C1 segment of cervical spinal cord (tissue), 14 donors: ENCODE measurements around the gene ERC2.
"Not testable (repeated sequence)": the region's sequence is repeated elsewhere in the genome, so short reads cannot be mapped to it uniquely, and the experiment has no call there.

ENCODE experiments used
- DNase-seq, 14 donors: peaks; one replicate each; lab custom pipeline; 2025; lab: John Stamatoyannopoulos, UW

ERC2 gene

GRCh38 chr3:56066405-56066804 is 401.9 kb downstream of the ERC2 start:
- DNase-seq = not testable (repeated sequence)

- DNase-seq = no peak
Observed at GRCh38 chr3:56064684-56065083, 403.6 kb downstream of the ERC2 start.

DNA sequence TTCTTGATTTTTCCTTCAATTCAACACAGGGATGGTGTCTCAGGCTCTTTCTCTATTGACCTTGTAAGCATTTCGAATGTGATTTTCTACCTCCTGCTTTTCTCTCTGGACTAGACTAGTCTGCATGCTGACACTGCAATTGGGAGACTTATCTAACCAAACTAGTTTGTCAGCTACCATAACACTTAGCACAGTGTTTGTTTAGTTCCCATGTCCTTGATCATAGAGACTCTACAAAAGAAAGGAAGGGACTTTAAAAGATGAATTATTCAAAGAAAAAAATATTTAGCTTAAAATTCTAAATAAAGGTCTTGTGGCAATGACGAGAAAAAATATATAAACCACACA is 407.0 kb downstream of the ERC2 start:
- no peak for DNase-seq

- DNase-seq = no peak
Observed at GRCh38 chr3:56060521-56061278, 407.6 kb downstream of the ERC2 start.

DNA sequence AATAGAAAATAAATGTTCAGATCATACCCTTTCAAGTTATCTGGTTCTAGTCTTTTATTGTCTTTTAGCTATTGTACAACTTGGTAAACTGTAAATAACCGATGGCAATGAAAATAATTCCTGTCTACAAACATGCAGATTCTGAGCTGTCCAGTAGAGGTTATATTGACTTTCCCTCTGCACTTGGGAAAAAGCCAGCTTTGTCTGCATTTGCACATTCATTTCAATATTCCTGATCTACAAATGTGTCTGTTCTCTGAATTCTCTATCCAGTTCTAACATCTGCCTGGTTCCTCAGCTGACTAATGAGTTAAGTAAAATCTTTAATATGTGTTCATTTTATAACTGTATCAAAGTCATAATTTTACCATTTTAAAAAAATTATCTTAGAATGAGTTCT is 408.5 kb downstream of the ERC2 start:
- DNase-seq = no peak

DNA sequence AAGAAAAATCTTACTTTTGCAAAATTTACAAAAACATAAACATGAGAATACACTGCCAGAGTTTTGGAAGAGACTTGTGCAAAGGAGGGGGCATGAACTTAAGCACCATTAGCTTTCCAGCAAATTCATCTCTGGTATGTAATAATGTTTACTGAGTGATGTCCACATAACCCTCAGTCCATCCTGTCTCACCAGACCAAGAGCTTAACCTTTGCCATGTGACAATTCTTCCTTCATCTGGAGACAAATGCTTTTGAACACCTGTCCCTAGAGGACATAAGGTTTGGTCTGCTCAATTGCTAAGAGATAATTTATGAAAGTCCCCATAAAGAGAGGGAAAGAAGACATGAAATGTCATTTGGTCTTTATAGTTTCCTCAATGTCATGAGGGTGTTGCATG is 412.3 kb downstream of the ERC2 start:
- no peak for DNase-seq

DNA sequence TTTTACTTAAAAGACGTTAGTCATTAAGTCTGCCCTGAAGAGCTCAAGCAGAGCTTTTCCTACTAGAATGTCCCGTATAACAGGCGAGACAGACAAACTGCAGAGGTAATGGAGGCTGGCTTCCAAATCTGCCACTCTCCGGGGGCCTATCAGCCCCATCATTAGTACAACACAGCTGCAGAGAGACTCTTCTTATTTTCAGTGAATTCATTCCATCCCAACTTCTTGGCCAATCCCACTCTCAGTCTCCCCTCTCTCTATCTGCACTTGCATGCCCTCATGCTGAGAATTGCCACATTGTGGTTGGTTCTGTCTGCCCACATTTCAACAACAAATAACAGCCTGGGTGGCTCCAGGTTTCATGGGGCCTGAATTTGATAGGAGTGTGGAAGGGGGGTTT is 412.7 kb downstream of the ERC2 start:
- no peak for DNase-seq

DNA sequence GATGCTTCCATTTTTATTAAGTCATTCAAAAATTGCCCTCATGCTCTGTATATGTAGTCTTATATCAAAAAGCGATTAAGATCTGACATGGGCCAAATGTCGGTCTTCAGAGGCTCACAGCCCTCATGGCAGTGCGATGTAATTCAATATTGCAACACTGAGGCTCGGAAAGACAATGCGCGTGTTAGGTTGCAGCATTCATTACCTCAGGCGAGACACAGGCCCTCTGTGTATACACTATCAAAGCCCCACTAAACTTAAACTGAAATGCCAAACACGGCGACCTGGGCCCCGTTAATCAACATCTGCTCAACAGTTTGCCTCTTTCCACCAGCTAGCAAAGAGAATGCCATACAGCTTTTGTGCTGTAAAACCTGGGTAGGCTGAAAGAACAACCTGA is 413.4 kb downstream of the ERC2 start:
- DNase-seq = no peak

GRCh38 chr3:56053727-56054126 is 414.5 kb downstream of the ERC2 start:
- DNase-seq = no peak

DNA sequence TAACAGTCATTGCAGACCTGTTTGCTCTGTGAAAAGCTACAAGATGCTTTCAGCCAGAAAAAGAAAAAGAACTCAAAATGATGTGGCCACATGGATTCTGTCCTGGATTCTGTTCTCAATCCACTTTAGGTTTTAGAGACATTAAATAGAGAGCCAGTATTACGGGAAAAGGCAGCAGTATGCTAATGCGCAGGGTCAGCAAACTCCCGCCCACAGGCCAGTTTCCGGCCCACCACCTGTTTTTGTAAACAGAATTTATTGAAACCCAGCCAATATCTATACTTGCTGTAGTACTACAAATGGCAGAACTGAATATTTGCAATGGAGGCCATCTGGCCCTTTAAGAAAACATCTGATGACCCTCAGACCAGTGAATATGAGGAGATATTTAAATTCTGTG is 416.1 kb downstream of the ERC2 start:
- DNase-seq = no peak

DNA sequence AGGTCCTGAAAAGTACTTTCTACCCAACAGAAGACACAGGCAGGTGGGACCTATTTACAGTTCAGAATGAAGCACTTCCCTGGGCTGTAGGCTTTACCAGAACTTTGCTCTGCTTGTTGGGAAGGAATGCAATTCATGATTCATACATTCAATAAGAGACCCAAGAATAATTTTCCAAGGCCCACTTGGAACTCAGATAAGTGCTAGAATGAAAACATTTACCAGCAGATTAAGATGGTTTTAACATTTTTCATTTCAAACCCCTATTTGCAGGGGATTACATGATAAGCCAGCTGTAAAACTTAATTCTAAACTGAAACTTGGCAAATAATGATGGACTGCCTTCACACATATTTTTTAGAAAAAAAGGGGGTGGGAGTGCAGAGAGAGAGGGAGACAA is 417.2 kb downstream of the ERC2 start:
- no peak for DNase-seq

- DNase-seq = no peak
Observed at GRCh38 chr3:56048946-56049345, 419.3 kb downstream of the ERC2 start.

DNA sequence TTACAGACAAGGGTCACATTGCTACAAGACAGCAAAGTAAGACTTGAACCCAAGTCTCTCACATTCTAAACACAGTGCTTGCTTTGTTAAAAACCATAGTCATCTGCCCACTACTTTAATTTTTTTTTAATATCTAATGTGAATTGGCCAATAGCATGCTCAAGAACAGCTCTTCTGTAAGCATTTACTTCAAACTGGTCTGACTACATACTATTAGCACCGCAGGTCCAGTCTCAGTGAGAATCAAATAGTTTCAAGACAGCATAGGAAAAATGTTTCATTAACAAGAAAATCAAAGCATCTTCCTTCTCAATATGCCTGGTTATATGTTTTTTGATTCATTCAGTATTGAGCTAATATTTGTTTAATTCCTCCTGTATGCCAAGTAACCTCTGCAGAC is 419.9 kb downstream of the ERC2 start:
- no peak for DNase-seq

DNA sequence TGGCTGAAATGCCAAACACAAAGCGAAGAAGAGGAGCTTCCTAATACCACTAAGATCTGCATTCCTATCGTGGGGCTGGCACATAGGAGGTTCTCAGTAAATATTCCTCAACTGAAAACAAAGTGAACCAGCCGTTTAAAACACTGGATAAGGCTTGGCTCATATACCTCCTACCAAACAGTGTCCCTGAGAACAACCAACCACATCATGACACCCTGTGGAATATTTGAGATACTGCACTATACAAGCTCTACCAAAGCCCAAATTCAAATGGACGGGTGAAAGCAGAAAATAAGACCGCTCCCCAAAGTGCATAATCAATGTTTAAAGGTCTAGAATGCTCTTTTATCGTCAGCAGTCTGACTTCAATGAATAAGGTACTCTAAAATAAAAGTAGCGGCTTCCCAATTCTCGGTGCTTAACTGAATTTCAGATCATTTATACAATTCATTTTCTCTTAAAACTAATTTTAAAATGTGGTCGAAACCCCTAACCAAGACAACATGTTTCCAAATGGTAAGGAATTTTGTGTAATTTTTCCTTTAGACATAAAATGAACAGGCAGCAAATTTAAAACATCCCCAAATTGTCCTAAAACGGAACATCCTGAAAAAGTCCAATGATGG is 425.8 kb downstream of the ERC2 start:
- peak in 3 of 14 donors; percentile 3 to 30 (median 3) for DNase-seq

- no peak for DNase-seq
Observed at GRCh38 chr3:56025326-56025725, 442.9 kb downstream of the ERC2 start.

DNA sequence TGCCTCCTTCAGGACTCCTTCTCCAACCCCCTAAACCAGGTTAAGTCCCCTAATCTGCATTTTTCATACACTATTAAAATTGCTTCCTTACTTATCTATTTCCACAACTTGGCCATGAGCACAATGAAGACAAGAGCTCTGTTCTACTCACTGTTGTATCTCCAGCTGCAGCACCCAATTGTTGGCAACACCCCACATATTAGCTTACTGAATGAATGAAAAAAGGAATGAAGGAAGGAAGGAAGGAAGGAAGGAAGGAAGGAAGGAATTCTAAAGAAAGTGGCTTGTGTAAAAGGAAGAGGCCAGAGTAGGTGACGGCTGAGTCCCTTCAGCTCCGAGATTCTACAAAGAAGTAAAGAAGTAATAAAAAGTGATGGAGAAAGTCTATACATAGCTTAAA is 444.7 kb downstream of the ERC2 start:
- no peak for DNase-seq

DNA sequence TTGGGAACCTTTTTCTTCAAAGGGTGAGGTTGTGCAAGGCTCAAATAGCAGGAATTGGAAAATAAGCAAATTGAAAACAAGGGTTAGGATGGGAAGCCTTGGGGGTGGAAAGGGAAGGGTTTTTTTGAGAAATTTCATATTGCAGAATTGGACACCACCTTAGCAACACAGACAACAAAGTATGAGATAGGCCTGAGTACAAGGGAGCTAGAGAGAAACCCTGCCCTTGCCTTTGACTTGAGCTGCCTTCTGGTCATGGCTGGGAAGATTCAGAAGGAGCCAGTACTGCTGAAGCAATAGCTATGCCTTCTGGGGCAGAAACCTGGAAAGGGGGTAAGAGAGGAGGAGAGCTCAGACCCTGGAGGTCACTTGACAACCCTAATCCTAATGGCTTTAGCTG is 445.6 kb downstream of the ERC2 start:
- DNase-seq = no peak

DNA sequence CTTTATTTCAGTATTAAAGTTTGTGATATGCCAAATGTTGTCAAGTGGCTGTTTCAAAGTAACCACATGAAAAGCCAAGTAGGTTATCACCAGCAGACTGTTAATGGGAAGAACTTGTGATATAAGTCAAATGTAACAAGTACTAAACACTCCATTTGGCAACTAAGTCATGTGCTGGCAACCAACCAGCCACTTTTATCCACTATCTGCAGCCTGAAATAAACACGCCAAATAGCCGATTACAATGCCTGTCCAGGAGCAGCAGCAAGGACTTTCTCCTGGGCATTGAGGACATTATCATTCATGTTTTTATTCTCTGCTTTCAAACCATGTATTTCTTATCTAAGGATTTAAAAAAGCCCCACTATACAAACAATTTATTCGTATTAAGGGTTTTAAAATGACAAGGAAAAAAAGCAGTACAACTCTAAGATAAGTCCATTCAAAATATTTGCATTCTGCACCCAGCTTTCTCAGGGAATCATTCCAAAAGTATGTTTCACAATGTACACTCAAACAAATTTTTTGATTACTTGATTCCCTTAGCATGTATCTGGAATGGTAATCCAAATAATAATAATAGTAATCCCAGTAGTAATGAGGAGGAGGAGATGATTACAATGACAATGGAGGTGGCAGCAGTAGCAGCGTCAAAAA is 448.6 kb downstream of the ERC2 start:
- no peak for DNase-seq

GRCh38 chr3:56015374-56015773 is 452.9 kb downstream of the ERC2 start:
- DNase-seq = not testable (repeated sequence)

DNA sequence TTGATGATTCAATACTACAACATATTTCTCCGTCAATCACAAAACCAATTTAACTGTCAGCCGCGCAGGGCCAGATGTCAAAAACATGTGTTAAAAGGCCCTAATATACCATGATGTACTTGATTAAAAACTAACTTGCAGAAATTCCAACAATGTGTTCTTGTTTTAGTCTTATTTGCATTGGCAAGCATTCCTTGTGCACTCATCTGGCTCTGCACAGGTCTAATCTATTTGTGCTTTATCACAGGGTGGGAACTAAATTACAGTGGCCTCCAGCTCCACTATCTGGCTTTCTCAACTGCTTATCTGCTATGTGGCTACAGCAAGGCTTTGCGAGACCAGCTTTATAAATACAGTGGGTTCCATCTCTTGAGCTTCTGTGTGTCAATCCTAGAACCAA is 455.5 kb downstream of the ERC2 start:
- DNase-seq = no peak

DNA sequence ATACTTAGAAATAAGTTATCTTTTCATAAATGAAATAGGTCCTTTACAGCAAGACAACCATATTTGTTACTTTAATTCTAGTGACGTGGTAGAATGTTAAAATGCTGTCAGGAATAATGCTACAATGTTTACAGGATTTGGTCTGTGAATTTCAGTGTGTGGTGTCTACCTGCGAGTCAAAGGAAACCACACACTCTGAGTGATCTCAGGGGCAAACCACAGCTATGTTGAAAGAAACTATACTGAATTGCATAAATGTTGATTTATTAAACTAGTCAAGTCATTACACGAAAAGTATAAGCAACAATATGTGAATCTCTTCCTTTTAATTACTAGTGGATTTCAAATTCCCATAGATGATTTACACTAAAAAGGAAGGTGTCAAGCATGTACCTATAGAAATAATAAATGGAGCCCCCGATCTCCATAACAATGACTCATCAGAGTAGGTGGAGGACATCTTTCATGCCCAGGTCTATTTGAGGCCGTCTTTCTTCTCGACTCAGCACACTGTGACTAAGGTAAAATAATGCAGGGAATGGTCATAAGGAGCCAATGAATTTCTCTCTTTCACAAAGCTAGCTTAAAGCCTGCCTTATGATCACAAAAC is 463.0 kb downstream of the ERC2 start:
- no peak for DNase-seq

DNA sequence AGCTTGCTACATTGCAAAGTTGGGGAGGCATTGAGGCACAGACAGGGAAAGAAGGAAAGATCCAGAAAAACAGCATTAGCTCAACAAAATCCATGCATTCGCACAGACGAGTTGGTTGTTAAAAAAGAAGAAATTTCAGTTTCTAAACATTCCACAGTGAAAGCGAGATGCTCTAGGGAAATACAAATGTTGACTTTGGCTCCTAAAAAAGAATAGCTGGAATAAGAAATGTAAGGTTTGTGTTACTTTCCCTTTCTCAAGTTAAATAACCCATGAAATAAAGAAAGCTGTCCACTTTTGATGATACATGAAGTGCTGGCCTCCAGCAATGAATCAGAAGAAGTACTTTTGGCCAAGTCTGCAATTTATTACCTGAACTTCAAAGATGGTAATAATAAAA is 465.1 kb downstream of the ERC2 start:
- DNase-seq = no peak

- DNase-seq = no peak
Observed at GRCh38 chr3:56001991-56002390, 466.3 kb downstream of the ERC2 start.
